CD4-positive, CD25-positive, alpha-beta regulatory T cell (primary cell): ENCODE measurements around the gene NPAS2. TPM values are rescaled to one million over a fixed set of nuclear protein-coding genes. Genes with fewer than 3 reads are reported as not detected.

Experiments
- ATAC-seq, 2 donors: fragments of 150-1000 bp; cut with Tn5 transposase; one replicate each; pipeline ENCODE4 v1.10.0; 2021; ENCODE audit warnings: low read depth in 2 of 2, moderate number of reproducible peaks in 2 of 2, moderate library complexity in 1 of 2
- DNase-seq, 3 donors: peaks; one replicate each; pipeline versions ENCODE4 v3.0.0 to v3.0.0-alpha.2; 2012 to 2022; ENCODE audit warnings: mixed read lengths in 1 of 3
- H3K27ac ChIP-seq: one replicate; pipeline ENCODE4 v1.7.0; 2013; ENCODE audit warnings: mild to moderate bottlenecking, low read length; ENCODE audit not compliant: insufficient read depth, poor library complexity, severe bottlenecking
- H3K27me3 ChIP-seq: one replicate; pipeline ENCODE4 v1.7.0; 2013; ENCODE audit warnings: low read length; ENCODE audit not compliant: control insufficient read depth, insufficient read depth
- H3K36me3 ChIP-seq: one replicate; pipeline ENCODE4 v1.7.0; 2013; ENCODE audit warnings: mild to moderate bottlenecking, low read length, moderate library complexity; ENCODE audit not compliant: control insufficient read depth, insufficient read depth
- H3K4me1 ChIP-seq: 2 replicates; pipeline ENCODE4 v1.7.0; 2013; ENCODE audit warnings: mild to moderate bottlenecking, low read length; ENCODE audit not compliant: insufficient read depth, control insufficient read depth, poor library complexity, severe bottlenecking
- H3K4me3 ChIP-seq: one replicate; pipeline ENCODE4 v1.7.0; 2013; ENCODE audit warnings: low read depth, mild to moderate bottlenecking, low read length, moderate library complexity
- H3K9me3 ChIP-seq, 2 experiments: 1 replicate in 1 of 2; 2 replicates in 1 of 2; pipeline ENCODE4 v1.7.0; 2013; ENCODE audit warnings: low read length in 2 of 2, mild to moderate bottlenecking in 1 of 2, moderate library complexity in 1 of 2; ENCODE audit not compliant: control insufficient read depth in 2 of 2
- H3K27ac Mint-ChIP-seq, 3 donors: one replicate each; pipeline ENCODE4 v1.8.0; 2020 to 2022; ENCODE audit warnings: mild to moderate bottlenecking in 3 of 3, mixed read lengths in 3 of 3, moderate library complexity in 2 of 3
- H3K27me3 Mint-ChIP-seq: one replicate; pipeline ENCODE4 v1.8.0; 2022; ENCODE audit warnings: mild to moderate bottlenecking, mixed read lengths
- H3K36me3 Mint-ChIP-seq: one replicate; pipeline ENCODE4 v1.8.0; 2020; ENCODE audit warnings: mixed read lengths
- H3K4me1 Mint-ChIP-seq, 4 donors: one replicate each; pipeline ENCODE4 v1.8.0; 2020 to 2022; ENCODE audit warnings: mixed read lengths in 4 of 4, mild to moderate bottlenecking in 1 of 4
- H3K4me3 Mint-ChIP-seq, 4 donors: one replicate each; pipeline ENCODE4 v1.8.0; 2020 to 2022; ENCODE audit warnings: mild to moderate bottlenecking in 4 of 4, mixed read lengths in 4 of 4, moderate library complexity in 3 of 4
- H3K9me3 Mint-ChIP-seq, 7 donors: one replicate each; pipeline ENCODE4 v1.8.0; 2020 to 2022; ENCODE audit warnings: mixed read lengths in 7 of 7, mild to moderate bottlenecking in 3 of 7, moderate library complexity in 2 of 7
- polyA plus RNA-seq, 4 donors: library from polyadenylated mRNA; unstranded; fragments of 300-500 nt; fragmentation: Illumina TruSeq; gene quantifications; one replicate each; pipeline ENCODE4 v1.2.3, GENCODE V29; 2021
- total RNA-seq: library from RNA; stranded (reverse); gene quantifications from one replicate; pipeline ENCODE4 v1.2.3, GENCODE V29; 2022

The NPAS2 gene
- total and polyA plus RNA-seq, 5 donors from 2014 or later, result 0.22 to 0.72 (median 0.54) TPM; not detected in 1

- peaks cover 0 to 2% (median 0%) of the 10 kb centered on the region in 7 donors for H3K9me3 Mint-ChIP-seq
- peaks cover 12% of the 10 kb centered on the region for H3K27me3 Mint-ChIP-seq
- H3K4me3 ChIP-seq, result no peak overlapping the region
- H3K36me3 ChIP-seq, result no peaks in the 10 kb centered on the region
- H3K27ac ChIP-seq, result no peak overlapping the region
- H3K4me1 ChIP-seq, result no peaks in the 10 kb centered on the region
- H3K4me1 Mint-ChIP-seq, result no peaks in the 10 kb centered on the region
- H3K9me3 ChIP-seq, result no peaks in the 10 kb centered on the region
- no peak for DNase-seq
- H3K36me3 Mint-ChIP-seq, result no peaks in the 10 kb centered on the region
- H3K27me3 ChIP-seq, result no peaks in the 10 kb centered on the region
- no peak overlapping the region for H3K4me3 Mint-ChIP-seq
- no peak overlapping the region for H3K27ac Mint-ChIP-seq
- ATAC-seq, result no peak
These were observed 155.0 kb downstream of the NPAS2 start for GRCh38 chr2:100974712-100975520.

GRCh38 chr2:100975521-100975785, 155.5 kb downstream of the NPAS2 start:
- no peaks in the 10 kb centered on the region for H3K27me3 ChIP-seq
- Mint-ChIP-seq H3K4me1 (no peaks in the 10 kb centered on the region), H3K36me3 (no peaks in the 10 kb centered on the region), H3K27ac (no peak overlapping the region), H3K27me3 (peaks cover 12% of the 10 kb centered on the region), H3K9me3 (peaks cover 0 to 2% (median 0%) of the 10 kb centered on the region in 7 donors), H3K4me3 (no peak overlapping the region)
- H3K4me1 ChIP-seq, result no peaks in the 10 kb centered on the region
- no peaks in the 10 kb centered on the region for H3K9me3 ChIP-seq
- no peak overlapping the region for H3K4me3 ChIP-seq
- DNase-seq (no peak), ATAC-seq (no peak)
- no peak overlapping the region for H3K27ac ChIP-seq
- no peaks in the 10 kb centered on the region for H3K36me3 ChIP-seq

GRCh38 chr2:100976061-100976460, 156.1 kb downstream of the NPAS2 start:
- Mint-ChIP-seq H3K27ac (no peak overlapping the region), H3K36me3 (no peaks in the 10 kb centered on the region), H3K27me3 (peaks cover 12% of the 10 kb centered on the region), H3K4me3 (no peak overlapping the region), H3K9me3 (peaks cover 0 to 2% (median 0%) of the 10 kb centered on the region in 7 donors), H3K4me1 (no peaks in the 10 kb centered on the region)
- Histone ChIP-seq H3K36me3 (no peaks in the 10 kb centered on the region), H3K4me3 (no peak overlapping the region), H3K27me3 (no peaks in the 10 kb centered on the region), H3K4me1 (no peaks in the 10 kb centered on the region), H3K27ac (no peak overlapping the region), H3K9me3 (no peaks in the 10 kb centered on the region)
- no peak for DNase-seq
- ATAC-seq, result no peak

- ATAC-seq, result no peak
- Mint-ChIP-seq H3K36me3 (no peaks in the 10 kb centered on the region), H3K4me1 (no peaks in the 10 kb centered on the region), H3K27ac (no peak overlapping the region), H3K4me3 (no peak overlapping the region), H3K27me3 (peaks cover 12% of the 10 kb centered on the region), H3K9me3 (peaks cover 0 to 2% (median 0%) of the 10 kb centered on the region in 7 donors)
- no peaks in the 10 kb centered on the region for H3K4me1 ChIP-seq
- H3K27ac ChIP-seq, result no peak overlapping the region
- no peak for DNase-seq
- no peaks in the 10 kb centered on the region for H3K36me3 ChIP-seq
- no peaks in the 10 kb centered on the region for H3K27me3 ChIP-seq
- no peaks in the 10 kb centered on the region for H3K9me3 ChIP-seq
- no peak overlapping the region for H3K4me3 ChIP-seq
These were observed 156.9 kb downstream of the NPAS2 start for GRCh38 chr2:100976645-100977391.

GRCh38 chr2:100977511-100977910, 157.6 kb downstream of the NPAS2 start:
- Mint-ChIP-seq H3K36me3 (no peaks in the 10 kb centered on the region), H3K4me1 (no peaks in the 10 kb centered on the region), H3K4me3 (no peak overlapping the region), H3K27ac (no peak overlapping the region), H3K9me3 (peaks cover 0 to 1% (median 0%) of the 10 kb centered on the region in 7 donors), H3K27me3 (peaks cover 12% of the 10 kb centered on the region)
- no peaks in the 10 kb centered on the region for H3K9me3 ChIP-seq
- H3K27me3 ChIP-seq, result no peaks in the 10 kb centered on the region
- no peak for ATAC-seq
- H3K27ac ChIP-seq, result no peak overlapping the region
- no peak overlapping the region for H3K4me3 ChIP-seq
- H3K4me1 ChIP-seq, result no peaks in the 10 kb centered on the region
- no peaks in the 10 kb centered on the region for H3K36me3 ChIP-seq
- no peak for DNase-seq

- Mint-ChIP-seq H3K4me1 (no peaks in the 10 kb centered on the region), H3K27ac (no peak overlapping the region), H3K9me3 (no peaks in the 10 kb centered on the region), H3K36me3 (no peaks in the 10 kb centered on the region), H3K27me3 (peaks cover 12% of the 10 kb centered on the region), H3K4me3 (no peak overlapping the region)
- no peak overlapping the region for H3K27ac ChIP-seq
- no peaks in the 10 kb centered on the region for H3K9me3 ChIP-seq
- DNase-seq (no peak), ATAC-seq (no peak)
- no peaks in the 10 kb centered on the region for H3K27me3 ChIP-seq
- H3K4me1 ChIP-seq, result no peaks in the 10 kb centered on the region
- no peaks in the 10 kb centered on the region for H3K36me3 ChIP-seq
- H3K4me3 ChIP-seq, result no peak overlapping the region
These were observed 158.7 kb downstream of the NPAS2 start for GRCh38 chr2:100978582-100979191.

- Histone ChIP-seq H3K27ac (no peak overlapping the region), H3K9me3 (no peaks in the 10 kb centered on the region), H3K36me3 (no peaks in the 10 kb centered on the region), H3K27me3 (no peaks in the 10 kb centered on the region), H3K4me3 (no peak overlapping the region), H3K4me1 (no peaks in the 10 kb centered on the region)
- Mint-ChIP-seq H3K27me3 (peaks cover 12% of the 10 kb centered on the region), H3K27ac (no peak overlapping the region), H3K9me3 (no peaks in the 10 kb centered on the region), H3K4me3 (no peak overlapping the region), H3K36me3 (no peaks in the 10 kb centered on the region), H3K4me1 (peaks cover 0 to 2% (median under 1%) of the 10 kb centered on the region in 4 donors)
- DNase-seq (no peak), ATAC-seq (no peak)
These were observed 160.1 kb downstream of the NPAS2 start for GRCh38 chr2:100980046-100980445.
